Brain microvascular endothelial cell (primary cell): ENCODE measurements around the gene ACP7.

Experiments used
- DNase-seq: peaks from one replicate; pipeline ENCODE4 v3.0.0-alpha.2; 2020
- H3K27ac ChIP-seq: fragments of 250-450 bp; sonication (Bioruptor Pico); 2 replicates; pipeline ENCODE4 v1.5.1; 2020; ENCODE audit warnings: mild to moderate bottlenecking, moderate library complexity
- H3K27me3 ChIP-seq: fragments of 250-450 bp; sonication (Bioruptor Pico); replicated peaks from 2 replicates; pipeline ENCODE4 v1.5.1; 2020; ENCODE audit warnings: mild to moderate bottlenecking
- H3K36me3 ChIP-seq: fragments of 250-450 bp; sonication (Bioruptor Pico); replicated peaks from 2 replicates; pipeline ENCODE4 v1.5.1; 2020; ENCODE audit warnings: mild to moderate bottlenecking
- H3K4me3 ChIP-seq: 2 replicates; pipeline ENCODE4 v1.5.1; 2011; ENCODE audit warnings: low read depth, mild to moderate bottlenecking, control low read depth, low read length, moderate library complexity
- CTCF ChIP-seq: IDR thresholded peaks from 2 replicates; pipeline ENCODE4 v1.5.1; 2011; ENCODE audit warnings: low read depth, mild to moderate bottlenecking, moderate library complexity, low read length, control low read depth, inconsistent platforms; ENCODE audit errors: missing control alignments
- in situ Hi-C: cut with HindIII; loops from 2 replicates; pipeline ENCODE4 v1.10.0; 2017; ENCODE audit warnings: low sequenced_read_pairs, low pct_ligation_motif_present

ACP7 gene

GRCh38 chr19:39103151-39103550 lies 19.0 kb downstream of the ACP7 start:
- TF ChIP-seq CTCF, result no peak
- in situ Hi-C loops, result loop anchor here (25.0 kb wide), 1 partner anchor 234 kb away; the partner anchor contains the start of genes GMFG and SAMD4B
- no peak overlapping the region for H3K27ac ChIP-seq
- no peak for DNase-seq
- no peak overlapping the region for H3K4me3 ChIP-seq
- no peaks in the 10 kb centered on the region for H3K36me3 ChIP-seq
- H3K27me3 ChIP-seq, result peaks cover 4% of the 10 kb centered on the region

- Histone ChIP-seq H3K4me3 (no peak overlapping the region), H3K27ac (no peak overlapping the region), H3K36me3 (no peaks in the 10 kb centered on the region), H3K27me3 (peaks cover 1% of the 10 kb centered on the region)
- no peak for TF ChIP-seq CTCF
- in situ Hi-C loops, result loop anchor here (25.0 kb wide), 1 partner anchor 233 kb away; the partner anchor contains the start of genes GMFG and SAMD4B
- DNase-seq, result no peak
Measured at GRCh38 chr19:39104186-39104596, 20.0 kb downstream of the ACP7 start.

- no peaks in the 10 kb centered on the region for H3K27me3 ChIP-seq
- H3K4me3 ChIP-seq, result no peak overlapping the region
- no peaks in the 10 kb centered on the region for H3K36me3 ChIP-seq
- no peak overlapping the region for H3K27ac ChIP-seq
- no peak for TF ChIP-seq CTCF
- in situ Hi-C loops, result loop anchor here (25.0 kb wide), 1 partner anchor 231 kb away; the partner anchor contains the start of genes GMFG and SAMD4B
- no peak for DNase-seq
Measured at GRCh38 chr19:39106194-39106593, 22.0 kb downstream of the ACP7 start.

GRCh38 chr19:39109641-39110040 lies 25.5 kb downstream of the ACP7 start:
- in situ Hi-C loops, result loop anchor here (25.0 kb wide), 1 partner anchor 228 kb away; the partner anchor contains the start of genes GMFG and SAMD4B
- Histone ChIP-seq H3K27me3 (no peaks in the 10 kb centered on the region), H3K36me3 (no peaks in the 10 kb centered on the region), H3K4me3 (no peak overlapping the region), H3K27ac (no peak overlapping the region)
- no peak for TF ChIP-seq CTCF
- no peak for DNase-seq

- Histone ChIP-seq H3K36me3 (no peaks in the 10 kb centered on the region), H3K4me3 (no peak overlapping the region), H3K27ac (no peak overlapping the region), H3K27me3 (no peaks in the 10 kb centered on the region)
- in situ Hi-C loops, result loop anchor here (25.0 kb wide), 1 partner anchor 227 kb away; the partner anchor contains the start of genes GMFG and SAMD4B
- peak; percentile 89 for TF ChIP-seq CTCF
- no peak for DNase-seq
Measured at GRCh38 chr19:39110263-39110967, 26.2 kb downstream of the ACP7 start.
